ENCODE data around the gene MDM2.

- no peak for TF ChIP-seq POLR2A (IDR thresholded peaks at IDR 0.05)
- TF ChIP-seq, protein P1, sequence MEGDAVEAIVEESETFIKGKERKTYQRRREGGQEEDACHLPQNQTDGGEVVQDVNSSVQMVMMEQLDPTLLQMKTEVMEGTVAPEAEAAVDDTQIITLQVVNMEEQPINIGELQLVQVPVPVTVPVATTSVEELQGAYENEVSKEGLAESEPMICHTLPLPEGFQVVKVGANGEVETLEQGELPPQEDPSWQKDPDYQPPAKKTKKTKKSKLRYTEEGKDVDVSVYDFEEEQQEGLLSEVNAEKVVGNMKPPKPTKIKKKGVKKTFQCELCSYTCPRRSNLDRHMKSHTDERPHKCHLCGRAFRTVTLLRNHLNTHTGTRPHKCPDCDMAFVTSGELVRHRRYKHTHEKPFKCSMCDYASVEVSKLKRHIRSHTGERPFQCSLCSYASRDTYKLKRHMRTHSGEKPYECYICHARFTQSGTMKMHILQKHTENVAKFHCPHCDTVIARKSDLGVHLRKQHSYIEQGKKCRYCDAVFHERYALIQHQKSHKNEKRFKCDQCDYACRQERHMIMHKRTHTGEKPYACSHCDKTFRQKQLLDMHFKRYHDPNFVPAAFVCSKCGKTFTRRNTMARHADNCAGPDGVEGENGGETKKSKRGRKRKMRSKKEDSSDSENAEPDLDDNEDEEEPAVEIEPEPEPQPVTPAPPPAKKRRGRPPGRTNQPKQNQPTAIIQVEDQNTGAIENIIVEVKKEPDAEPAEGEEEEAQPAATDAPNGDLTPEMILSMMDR (IDR thresholded peaks at IDR 0.05): no peak
Measured at GRCh38 chr12:68851592-68852306, 43.8 kb downstream of the MDM2 start.

All from esophagus squamous epithelium (tissue), 4 donors.